ENCODE results near the gene CHRNA4.
"Not testable (repeated sequence)": the region's sequence is repeated elsewhere in the genome, so short reads cannot be mapped to it uniquely, and the experiment has no call there.

Gene CHRNA4

GRCh38 chr20:63310265-63310991, 50.7 kb downstream of the CHRNA4 start:
- H3K4me3 ChIP-seq (ENCODE audit: low read length): no peak overlapping the region
- DNase-seq (ENCODE audit: low read depth): no peak
- TF ChIP-seq CTCF (conservative IDR thresholded peaks at IDR 0.05; ENCODE audit: low read depth, low read length): no peak

GRCh38 chr20:63309261-63310071, 51.7 kb downstream of the CHRNA4 start:
- H3K4me3 ChIP-seq (ENCODE audit: low read length): no peak overlapping the region
- no peak for DNase-seq (ENCODE audit: low read depth)
- TF ChIP-seq CTCF (conservative IDR thresholded peaks at IDR 0.05; ENCODE audit: low read depth, low read length): peak; percentile 86

- no peak for TF ChIP-seq CTCF (conservative IDR thresholded peaks at IDR 0.05; ENCODE audit: low read depth, low read length)
- H3K4me3 ChIP-seq (ENCODE audit: low read length): no peak overlapping the region
- no peak for DNase-seq (ENCODE audit: low read depth)
Observed at GRCh38 chr20:63308218-63308911, 52.8 kb downstream of the CHRNA4 start.

- TF ChIP-seq CTCF (conservative IDR thresholded peaks at IDR 0.05; ENCODE audit: low read depth, low read length): no peak
- H3K4me3 ChIP-seq (ENCODE audit: low read length): no peak overlapping the region
- DNase-seq (ENCODE audit: low read depth): no peak
Observed at GRCh38 chr20:63307538-63308217, 53.5 kb downstream of the CHRNA4 start.

GRCh38 chr20:63306673-63307537, 54.2 kb downstream of the CHRNA4 start:
- TF ChIP-seq CTCF (conservative IDR thresholded peaks at IDR 0.05; ENCODE audit: low read depth, low read length): no peak
- DNase-seq (ENCODE audit: low read depth): no peak
- no peak overlapping the region for H3K4me3 ChIP-seq (ENCODE audit: low read length)

- not testable (repeated sequence) for H3K4me3 ChIP-seq (ENCODE audit: low read length); DNase-seq (ENCODE audit: low read depth)
Observed at GRCh38 chr20:63305933-63306672, 55.0 kb downstream of the CHRNA4 start.
